Brain microvascular endothelial cell (primary cell): ENCODE measurements around the gene TEKT5.

Experiments
- DNase-seq: peaks from one replicate; pipeline ENCODE4 v3.0.0-alpha.2; 2020
- H3K27ac ChIP-seq: fragments of 250-450 bp; sonication (Bioruptor Pico); 2 replicates; pipeline ENCODE4 v1.5.1; 2020; ENCODE audit warnings: mild to moderate bottlenecking, moderate library complexity
- H3K27me3 ChIP-seq: fragments of 250-450 bp; sonication (Bioruptor Pico); replicated peaks from 2 replicates; pipeline ENCODE4 v1.5.1; 2020; ENCODE audit warnings: mild to moderate bottlenecking
- H3K36me3 ChIP-seq: fragments of 250-450 bp; sonication (Bioruptor Pico); replicated peaks from 2 replicates; pipeline ENCODE4 v1.5.1; 2020; ENCODE audit warnings: mild to moderate bottlenecking
- H3K4me3 ChIP-seq: 2 replicates; pipeline ENCODE4 v1.5.1; 2011; ENCODE audit warnings: low read depth, mild to moderate bottlenecking, control low read depth, low read length, moderate library complexity
- in situ Hi-C: cut with HindIII; loops from 2 replicates; pipeline ENCODE4 v1.10.0; 2017; ENCODE audit warnings: low sequenced_read_pairs, low pct_ligation_motif_present
- TF ChIP-seq, protein P1 (sequence below): IDR thresholded peaks from 2 replicates; pipeline ENCODE4 v1.5.1; 2011; ENCODE audit warnings: low read depth, mild to moderate bottlenecking, moderate library complexity, low read length, control low read depth, inconsistent platforms; ENCODE audit errors: missing control alignments

The TEKT5 gene

DNA sequence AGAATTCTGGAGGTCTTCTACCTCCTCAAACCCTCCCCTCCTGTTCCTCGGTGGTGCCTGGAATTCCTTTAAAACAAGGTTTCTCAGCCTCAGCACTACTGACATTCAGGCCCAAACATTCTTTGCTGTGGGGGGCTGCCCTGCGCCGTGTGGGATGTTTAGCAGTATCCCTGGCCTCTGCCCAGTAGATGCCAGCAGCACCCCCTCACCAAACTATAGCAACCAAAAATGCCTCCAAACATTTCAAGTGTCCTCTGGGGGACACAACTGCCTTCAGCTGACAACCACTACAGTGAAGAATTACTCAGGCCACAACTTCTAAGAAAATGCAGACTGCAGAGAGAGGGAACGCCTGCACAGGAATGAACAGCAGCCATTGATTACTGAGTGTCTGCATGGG lies 28.4 kb downstream of the TEKT5 start:
- H3K27me3 ChIP-seq = no peaks in the 10 kb centered on the region
- DNase-seq = no peak
- H3K27ac ChIP-seq = no peak overlapping the region
- H3K4me3 ChIP-seq = no peak overlapping the region
- no peaks in the 10 kb centered on the region for H3K36me3 ChIP-seq
- TF ChIP-seq, protein P1, sequence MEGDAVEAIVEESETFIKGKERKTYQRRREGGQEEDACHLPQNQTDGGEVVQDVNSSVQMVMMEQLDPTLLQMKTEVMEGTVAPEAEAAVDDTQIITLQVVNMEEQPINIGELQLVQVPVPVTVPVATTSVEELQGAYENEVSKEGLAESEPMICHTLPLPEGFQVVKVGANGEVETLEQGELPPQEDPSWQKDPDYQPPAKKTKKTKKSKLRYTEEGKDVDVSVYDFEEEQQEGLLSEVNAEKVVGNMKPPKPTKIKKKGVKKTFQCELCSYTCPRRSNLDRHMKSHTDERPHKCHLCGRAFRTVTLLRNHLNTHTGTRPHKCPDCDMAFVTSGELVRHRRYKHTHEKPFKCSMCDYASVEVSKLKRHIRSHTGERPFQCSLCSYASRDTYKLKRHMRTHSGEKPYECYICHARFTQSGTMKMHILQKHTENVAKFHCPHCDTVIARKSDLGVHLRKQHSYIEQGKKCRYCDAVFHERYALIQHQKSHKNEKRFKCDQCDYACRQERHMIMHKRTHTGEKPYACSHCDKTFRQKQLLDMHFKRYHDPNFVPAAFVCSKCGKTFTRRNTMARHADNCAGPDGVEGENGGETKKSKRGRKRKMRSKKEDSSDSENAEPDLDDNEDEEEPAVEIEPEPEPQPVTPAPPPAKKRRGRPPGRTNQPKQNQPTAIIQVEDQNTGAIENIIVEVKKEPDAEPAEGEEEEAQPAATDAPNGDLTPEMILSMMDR = no peak
- in situ Hi-C loops = no loop called here

DNA sequence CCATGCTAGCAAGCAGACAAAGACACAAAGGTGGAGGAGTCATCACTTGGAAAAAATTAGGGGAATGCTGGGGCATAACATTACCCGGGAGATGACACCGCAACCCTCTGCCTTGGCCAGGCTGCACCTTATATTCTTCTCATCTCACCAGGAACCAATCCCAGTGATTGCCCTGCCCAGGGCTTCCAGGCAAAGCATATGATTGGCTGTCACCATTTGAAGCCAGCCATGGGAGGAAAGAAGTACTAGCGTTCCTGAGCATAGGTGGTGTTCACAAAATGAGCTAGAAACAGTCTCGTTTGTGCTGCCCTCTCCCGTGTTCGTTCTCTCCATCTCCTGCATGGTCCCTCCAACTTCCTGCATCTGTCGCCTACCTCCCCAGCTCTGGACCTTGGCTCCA lies 29.6 kb downstream of the TEKT5 start:
- DNase-seq = no peak
- in situ Hi-C loops = no loop called here

DNA sequence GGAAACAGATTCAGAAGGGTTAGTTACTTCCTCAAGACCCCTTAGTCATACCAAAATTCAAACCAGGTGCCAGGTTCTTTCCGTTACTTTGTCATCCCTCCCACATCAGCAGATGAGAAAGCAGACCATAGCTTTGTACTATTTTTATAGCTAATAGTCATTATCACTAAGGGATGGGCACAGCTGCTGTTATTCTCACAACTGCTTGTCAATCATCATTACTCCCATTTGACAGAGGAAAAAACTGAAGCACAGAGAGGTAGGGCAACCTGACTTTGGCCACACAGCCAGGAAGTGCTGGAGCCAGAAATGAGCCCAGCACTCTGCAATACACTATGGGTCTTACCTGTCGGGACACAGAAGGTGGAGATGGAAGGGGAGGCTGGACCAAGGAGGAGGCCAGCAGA lies 30.0 kb downstream of the TEKT5 start:
- H3K27me3 ChIP-seq = no peaks in the 10 kb centered on the region
- in situ Hi-C loops = no loop called here
- no peak overlapping the region for H3K27ac ChIP-seq
- no peaks in the 10 kb centered on the region for H3K36me3 ChIP-seq
- TF ChIP-seq, protein P1 = no peak
- no peak overlapping the region for H3K4me3 ChIP-seq
- no peak for DNase-seq

More for the DNA sequence above, 29.6 kb downstream of the TEKT5 start:
- Histone ChIP-seq H3K4me3 (no peak overlapping the region), H3K27me3 (no peaks in the 10 kb centered on the region), H3K27ac (no peak overlapping the region), H3K36me3 (no peaks in the 10 kb centered on the region)
- TF ChIP-seq, protein P1 = no peak

DNA sequence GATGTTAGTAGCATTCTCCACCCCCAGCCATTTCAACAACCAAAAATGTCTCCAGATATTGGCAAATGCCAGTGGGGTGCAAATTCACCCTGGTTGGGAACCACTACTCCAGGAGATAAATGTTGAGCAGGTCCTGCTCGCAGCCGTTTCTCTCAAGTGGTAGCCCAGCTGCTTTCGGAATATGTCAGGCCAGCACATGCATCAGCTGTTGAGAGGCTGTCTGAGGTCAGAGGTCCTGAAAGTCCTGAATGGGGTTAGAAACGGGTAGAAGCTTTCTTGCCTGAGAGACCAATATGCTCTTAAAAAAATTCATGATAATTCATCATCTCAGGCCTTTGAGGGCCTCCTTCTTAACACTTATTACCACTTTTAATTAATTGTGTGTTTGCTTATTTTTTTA lies 31.0 kb downstream of the TEKT5 start:
- DNase-seq = no peak
- in situ Hi-C loops = no loop called here
- Histone ChIP-seq H3K27me3 (no peaks in the 10 kb centered on the region), H3K27ac (no peak overlapping the region), H3K36me3 (no peaks in the 10 kb centered on the region), H3K4me3 (no peak overlapping the region)
- TF ChIP-seq, protein P1 = no peak

DNA sequence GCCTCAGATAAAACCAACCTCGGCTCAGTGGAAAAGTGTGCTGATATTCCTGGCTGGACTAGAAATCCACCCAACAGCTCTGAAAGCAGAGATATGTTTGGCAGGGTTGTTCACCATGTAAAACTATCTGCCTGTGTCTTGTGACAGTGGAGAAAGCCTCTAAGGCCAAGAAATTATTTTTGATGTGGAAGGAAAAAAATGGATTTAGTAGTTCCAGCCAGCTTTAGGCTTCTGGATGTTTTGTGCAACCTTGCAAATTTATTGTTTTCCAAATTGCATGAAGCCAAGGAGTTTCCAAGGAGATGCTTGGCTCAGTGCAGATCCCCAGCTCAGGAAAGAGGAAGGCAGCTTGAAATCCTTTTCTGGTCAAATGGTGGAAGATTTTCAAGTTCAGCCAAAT lies 31.6 kb downstream of the TEKT5 start:
- H3K4me3 ChIP-seq = no peak overlapping the region
- no peaks in the 10 kb centered on the region for H3K36me3 ChIP-seq
- DNase-seq = no peak
- H3K27me3 ChIP-seq = no peaks in the 10 kb centered on the region
- TF ChIP-seq, protein P1 = no peak
- in situ Hi-C loops = no loop called here
- no peak overlapping the region for H3K27ac ChIP-seq

DNA sequence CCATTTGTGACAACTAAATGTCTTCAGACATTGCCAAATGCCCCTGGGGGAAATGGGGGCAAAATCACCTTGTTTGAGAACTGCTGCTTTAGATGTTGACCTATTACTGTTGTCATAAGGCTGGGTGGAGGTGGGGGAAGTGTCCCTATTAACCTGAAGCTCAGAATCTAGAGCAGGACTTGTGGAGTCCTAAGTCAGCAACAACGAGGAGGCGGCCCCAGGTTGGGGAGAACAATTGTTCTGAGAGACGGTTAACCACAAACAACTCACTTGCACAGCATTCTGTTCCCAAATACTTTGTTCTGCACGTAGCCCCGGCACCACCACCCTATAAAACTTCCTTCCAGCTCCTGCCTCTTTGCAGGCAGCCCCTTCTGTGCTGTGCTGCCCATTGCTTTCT lies 32.5 kb downstream of the TEKT5 start:
- Histone ChIP-seq H3K36me3 (no peaks in the 10 kb centered on the region), H3K27ac (no peak overlapping the region), H3K27me3 (no peaks in the 10 kb centered on the region), H3K4me3 (no peak overlapping the region)
- TF ChIP-seq, protein P1 = no peak
- DNase-seq = no peak
- in situ Hi-C loops = no loop called here
